ENCODE measurements around the gene COPZ2. TPM values are rescaled to one million over a fixed set of nuclear protein-coding genes. Genes with fewer than 3 reads are reported as not detected.
"Not testable (repeated sequence)": the region's sequence is repeated elsewhere in the genome, so short reads cannot be mapped to it uniquely, and the experiment has no call there.

COPZ2 gene
- total and polyA plus RNA-seq, 2 donors (not counting 1 experiment from before 2014, with no cell fraction given), result 1.0 to 2.3 TPM

- H3K4me2 ChIP-seq (replicated peaks; ENCODE audit: low read depth, low read length, poor library complexity, severe bottlenecking), result no peak overlapping the region
- no peaks in the 10 kb centered on the region for H3K9me3 ChIP-seq (ENCODE audit: control extremely low read depth in 1 of 3, control insufficient read depth in 2 of 3, insufficient read depth in 1 of 3, low read length in 2 of 3)
- no peak overlapping the region for H3K27ac Mint-ChIP-seq
- H3K4me3 Mint-ChIP-seq, result no peak overlapping the region
- H2AFZ ChIP-seq (ENCODE audit: insufficient read depth, low read depth, low read length, poor library complexity, severe bottlenecking), result no peak overlapping the region
- no peaks in the 10 kb centered on the region for H3K4me1 ChIP-seq (ENCODE audit: control insufficient read depth in 2 of 2, insufficient read depth in 2 of 2, low read length in 2 of 2)
- H3K4me1 Mint-ChIP-seq, result peaks cover 4% of the 10 kb centered on the region
- DNase-seq, result no peak
- H3K79me2 ChIP-seq (ENCODE audit: control insufficient read depth, insufficient read depth, low read length), result no peaks in the 10 kb centered on the region
- POLR2A ChIA-PET, result no interaction called here
- no peaks in the 10 kb centered on the region for H3K36me3 ChIP-seq (replicated peaks in 1 of 2; ENCODE audit: control extremely low read depth in 1 of 2, control insufficient read depth in 1 of 2, extremely low read depth in 1 of 2, insufficient read depth in 2 of 2, low read length in 1 of 2)
- no peak overlapping the region for H3K9ac ChIP-seq (ENCODE audit: low read length)
- CTCF ChIA-PET, result interaction anchor here (1.0 to 1.4 kb wide), 4 partner anchors 8 to 54 kb away, joined by 3 to 4 read pairs (median 4); no protein-coding TSS in a partner anchor
- H3K9me3 Mint-ChIP-seq (ENCODE audit: insufficient read depth), result no peaks in the 10 kb centered on the region
- no peaks in the 10 kb centered on the region for H4K20me1 ChIP-seq (ENCODE audit: control insufficient read depth, insufficient read depth, low read length, poor library complexity, severe bottlenecking)
- intact Hi-C loops (cut with micrococcal nuclease), result no loop called here
- ATAC-seq (ENCODE audit: low read depth), result no peak
- TF ChIP-seq, protein P1, sequence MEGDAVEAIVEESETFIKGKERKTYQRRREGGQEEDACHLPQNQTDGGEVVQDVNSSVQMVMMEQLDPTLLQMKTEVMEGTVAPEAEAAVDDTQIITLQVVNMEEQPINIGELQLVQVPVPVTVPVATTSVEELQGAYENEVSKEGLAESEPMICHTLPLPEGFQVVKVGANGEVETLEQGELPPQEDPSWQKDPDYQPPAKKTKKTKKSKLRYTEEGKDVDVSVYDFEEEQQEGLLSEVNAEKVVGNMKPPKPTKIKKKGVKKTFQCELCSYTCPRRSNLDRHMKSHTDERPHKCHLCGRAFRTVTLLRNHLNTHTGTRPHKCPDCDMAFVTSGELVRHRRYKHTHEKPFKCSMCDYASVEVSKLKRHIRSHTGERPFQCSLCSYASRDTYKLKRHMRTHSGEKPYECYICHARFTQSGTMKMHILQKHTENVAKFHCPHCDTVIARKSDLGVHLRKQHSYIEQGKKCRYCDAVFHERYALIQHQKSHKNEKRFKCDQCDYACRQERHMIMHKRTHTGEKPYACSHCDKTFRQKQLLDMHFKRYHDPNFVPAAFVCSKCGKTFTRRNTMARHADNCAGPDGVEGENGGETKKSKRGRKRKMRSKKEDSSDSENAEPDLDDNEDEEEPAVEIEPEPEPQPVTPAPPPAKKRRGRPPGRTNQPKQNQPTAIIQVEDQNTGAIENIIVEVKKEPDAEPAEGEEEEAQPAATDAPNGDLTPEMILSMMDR (IDR thresholded peaks at IDR 0.05), result no peak
- TF ChIP-seq EZH2 (IDR thresholded peaks at IDR 0.05; ENCODE audit: borderline replicate concordance, insufficient read depth, low read depth, low read length, poor library complexity, severe bottlenecking), result no peak
- peaks cover 0 to 7% (median 0%) of the 10 kb centered on the region in 4 experiments for H3K27me3 ChIP-seq (replicated peaks in 1 of 4; ENCODE audit: control extremely low read depth in 1 of 4, control insufficient read depth in 3 of 4, insufficient read depth in 4 of 4, low read length in 3 of 4)
- no peak overlapping the region for H3K4me3 ChIP-seq (ENCODE audit: control extremely low read depth in 1 of 5, extremely low read depth in 1 of 5, insufficient read depth in 1 of 5, low read depth in 2 of 5, low read length in 4 of 5)
- H3K27ac ChIP-seq (ENCODE audit: low read length in 2 of 2), result no peak overlapping the region
- H3K27me3 Mint-ChIP-seq, result peaks cover 13% of the 10 kb centered on the region
- WGBS (ENCODE audit: insufficient coverage), result 91% methylated on average over 6 of the region's 7 CpGs
Observed at GRCh38 chr17:48002916-48003416, 34.6 kb downstream of the COPZ2 start.

- DNase-seq (no peak), ATAC-seq (ENCODE audit: low read depth) (no peak)
- Mint-ChIP-seq H3K4me3 (no peak overlapping the region), H3K9me3 (ENCODE audit: insufficient read depth) (no peaks in the 10 kb centered on the region), H3K27me3 (peaks cover 13% of the 10 kb centered on the region), H3K27ac (no peak overlapping the region), H3K4me1 (peaks cover 4% of the 10 kb centered on the region)
- H3K9ac ChIP-seq (ENCODE audit: low read length), result no peak overlapping the region
- no peaks in the 10 kb centered on the region for H4K20me1 ChIP-seq (ENCODE audit: control insufficient read depth, insufficient read depth, low read length, poor library complexity, severe bottlenecking)
- TF ChIP-seq, protein P1 (IDR thresholded peaks at IDR 0.05), result no peak
- TF ChIP-seq EZH2 (IDR thresholded peaks at IDR 0.05; ENCODE audit: borderline replicate concordance, insufficient read depth, low read depth, low read length, poor library complexity, severe bottlenecking), result no peak
- no peaks in the 10 kb centered on the region for H3K36me3 ChIP-seq (replicated peaks in 1 of 2; ENCODE audit: control extremely low read depth in 1 of 2, control insufficient read depth in 1 of 2, extremely low read depth in 1 of 2, insufficient read depth in 2 of 2, low read length in 1 of 2)
- 19% methylated on average over 3 of the region's 4 CpGs for WGBS (ENCODE audit: insufficient coverage)
- H3K27ac ChIP-seq (ENCODE audit: low read length in 2 of 2), result no peak overlapping the region
- H3K9me3 ChIP-seq (ENCODE audit: control extremely low read depth in 1 of 3, control insufficient read depth in 2 of 3, insufficient read depth in 1 of 3, low read length in 2 of 3), result no peaks in the 10 kb centered on the region
- H2AFZ ChIP-seq (ENCODE audit: insufficient read depth, low read depth, low read length, poor library complexity, severe bottlenecking), result no peak overlapping the region
- H3K27me3 ChIP-seq (replicated peaks in 1 of 4; ENCODE audit: control extremely low read depth in 1 of 4, control insufficient read depth in 3 of 4, insufficient read depth in 4 of 4, low read length in 3 of 4), result peaks cover 0 to 9% (median 0%) of the 10 kb centered on the region in 4 experiments
- H3K4me3 ChIP-seq (ENCODE audit: control extremely low read depth in 1 of 5, extremely low read depth in 1 of 5, insufficient read depth in 1 of 5, low read depth in 2 of 5, low read length in 4 of 5), result no peak overlapping the region
- H3K79me2 ChIP-seq (ENCODE audit: control insufficient read depth, insufficient read depth, low read length), result no peaks in the 10 kb centered on the region
- no peaks in the 10 kb centered on the region for H3K4me1 ChIP-seq (ENCODE audit: control insufficient read depth in 2 of 2, insufficient read depth in 2 of 2, low read length in 2 of 2)
- no peak overlapping the region for H3K4me2 ChIP-seq (replicated peaks; ENCODE audit: low read depth, low read length, poor library complexity, severe bottlenecking)
- intact Hi-C loops (cut with micrococcal nuclease), result no loop called here
- CTCF ChIA-PET, result interaction anchor here (0.5 to 1.4 kb wide), 3 partner anchors 9 to 116 kb away, joined by 3 to 4 read pairs (median 3); no protein-coding TSS in a partner anchor
- POLR2A ChIA-PET, result no interaction called here
Observed at GRCh38 chr17:48002266-48002915, 35.2 kb downstream of the COPZ2 start.

DNA sequence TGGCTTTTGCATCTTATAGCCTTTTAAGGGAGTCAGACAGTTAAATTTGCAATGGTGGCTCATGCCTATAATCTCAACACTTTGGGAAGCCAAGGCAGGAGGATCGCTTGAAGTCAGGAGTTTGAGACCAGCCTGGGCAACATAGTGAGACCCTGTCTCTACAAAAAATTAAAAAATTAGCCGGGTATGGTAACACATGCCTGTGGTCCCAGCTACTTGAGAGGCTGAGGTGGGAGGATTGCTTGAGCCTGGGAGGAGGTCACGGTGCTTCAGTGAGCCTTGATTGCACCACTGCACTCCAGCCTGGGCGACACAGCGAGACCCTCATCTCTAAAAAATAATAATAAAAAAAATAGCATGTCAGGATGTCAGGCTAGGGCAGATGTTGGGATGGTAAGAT is 35.9 kb downstream of the COPZ2 start:
- intact Hi-C loops (cut with micrococcal nuclease); H3K4me3 Mint-ChIP-seq; H3K27ac ChIP-seq (ENCODE audit: low read length in 2 of 2); H3K4me3 ChIP-seq (ENCODE audit: control extremely low read depth in 1 of 5, extremely low read depth in 1 of 5, insufficient read depth in 1 of 5, low read depth in 2 of 5, low read length in 4 of 5); H3K9me3 ChIP-seq (ENCODE audit: control extremely low read depth in 1 of 3, control insufficient read depth in 2 of 3, insufficient read depth in 1 of 3, low read length in 2 of 3); H3K36me3 ChIP-seq (replicated peaks in 1 of 2; ENCODE audit: control extremely low read depth in 1 of 2, control insufficient read depth in 1 of 2, extremely low read depth in 1 of 2, insufficient read depth in 2 of 2, low read length in 1 of 2); H2AFZ ChIP-seq (ENCODE audit: insufficient read depth, low read depth, low read length, poor library complexity, severe bottlenecking); H3K79me2 ChIP-seq (ENCODE audit: control insufficient read depth, insufficient read depth, low read length); H4K20me1 ChIP-seq (ENCODE audit: control insufficient read depth, insufficient read depth, low read length, poor library complexity, severe bottlenecking); H3K4me1 ChIP-seq (ENCODE audit: control insufficient read depth in 2 of 2, insufficient read depth in 2 of 2, low read length in 2 of 2); H3K4me1 Mint-ChIP-seq; H3K27ac Mint-ChIP-seq; H3K9me3 Mint-ChIP-seq (ENCODE audit: insufficient read depth); DNase-seq; H3K27me3 Mint-ChIP-seq; H3K27me3 ChIP-seq (replicated peaks in 1 of 4; ENCODE audit: control extremely low read depth in 1 of 4, control insufficient read depth in 3 of 4, insufficient read depth in 4 of 4, low read length in 3 of 4); H3K9ac ChIP-seq (ENCODE audit: low read length); H3K4me2 ChIP-seq (replicated peaks; ENCODE audit: low read depth, low read length, poor library complexity, severe bottlenecking); ATAC-seq (ENCODE audit: low read depth): not testable (repeated sequence)
- 100% methylated on average over 1 of the region's 5 CpGs for WGBS (ENCODE audit: insufficient coverage)
- ChIA-PET POLR2A (interaction anchor here (0.6 kb wide), 1 partner anchor 131 kb away, joined by 4 read pairs; no protein-coding TSS in a partner anchor), CTCF (interaction anchor here (1.4 kb wide), 1 partner anchor 9 kb away, joined by 3 read pairs; no protein-coding TSS in a partner anchor)
